Transverse colon (tissue), 3 donors: ENCODE measurements around the gene MYLK.

ENCODE experiments used
- CTCF ChIP-seq, 5 experiments: fragments of 200-600 bp in 3 of 5; fragments of 450-650 bp in 2 of 5; sonication (generic) in 3 of 5; IDR thresholded peaks; 1 replicate in 2 of 5; 2 replicates in 3 of 5; pipeline ENCODE4 v1.5.1; 2016 to 2017; ENCODE audit warnings: antibody characterized with exemption in 5 of 5, inconsistent platforms in 3 of 5, mild to moderate bottlenecking in 2 of 5, moderate library complexity in 1 of 5
- POLR2A ChIP-seq: fragments of 450-650 bp; IDR thresholded peaks from one replicate; pipeline ENCODE4 v1.6.1; 2016; ENCODE audit warnings: antibody characterized with exemption, mild to moderate bottlenecking, moderate library complexity

DNA sequence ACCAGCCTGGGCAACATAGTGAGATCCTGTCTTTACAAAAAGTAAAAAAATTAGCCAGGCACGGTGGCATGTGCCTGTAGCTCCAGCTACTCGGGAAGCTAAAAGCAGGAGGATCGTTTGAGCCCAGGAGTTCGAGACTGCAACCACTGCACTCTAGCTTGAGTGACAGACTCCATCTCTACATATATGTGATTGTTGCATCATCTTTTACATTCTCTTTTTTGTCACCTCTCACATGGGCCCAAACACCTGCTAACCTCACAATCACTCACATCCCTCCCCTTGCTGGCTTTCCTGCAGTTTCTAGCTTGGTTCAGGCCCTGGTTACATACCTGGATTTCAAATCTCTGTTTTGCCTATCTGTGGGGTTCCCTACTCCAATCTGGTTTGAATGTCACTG lies 19.4 kb downstream of the MYLK start:
- TF ChIP-seq POLR2A (no peak), CTCF (IDR thresholded peaks at IDR 0.05) (no peak)
